ENCODE measurements around the gene PIEZO1. TPM values are rescaled to one million over a fixed set of nuclear protein-coding genes. Genes with fewer than 3 reads are reported as not detected.

The PIEZO1 gene
- total and polyA plus RNA-seq, 9 of the 15 experiments (the other 6 are each of a cell fraction or from before 2014, with no cell fraction given) = 3.6 to 432 (median 131) TPM

GRCh38 chr16:88809676-88810165 lies 24.7 kb upstream of the PIEZO1 start (continued):
- TF ChIP-seq MYNN (IDR thresholded peaks at IDR 0.05) = peak; percentile 28; the same call in 1 of the 2 replicates
- TF ChIP-seq MYNN (CRISPR knock-in tag; IDR thresholded peaks at IDR 0.05) = no peak
- no peak for TF ChIP-seq MAFK (IDR thresholded peaks at IDR 0.05; ENCODE audit: low read length)
- TF ChIP-seq DEAF1 (CRISPR knock-in tag; IDR thresholded peaks at IDR 0.05) = no peak
- TF ChIP-seq TARDBP (IDR thresholded peaks at IDR 0.05) = no peak
- TF ChIP-seq ZSCAN32 (CRISPR knock-in tag; IDR thresholded peaks at IDR 0.05) = no peak
- no peak for TF ChIP-seq ETV5 (CRISPR knock-in tag; IDR thresholded peaks at IDR 0.05; ENCODE audit: low read depth)
- TF ChIP-seq SMC3 (conservative IDR thresholded peaks at IDR 0.05; ENCODE audit: insufficient read depth, low read depth, low read length) = no peak
- peak; percentile 24; the same call in 1 of the 2 replicates for TF ChIP-seq NCOR1 (IDR thresholded peaks at IDR 0.05)
- TF ChIP-seq NUFIP1 (IDR thresholded peaks at IDR 0.05; ENCODE audit: partially characterized antibody) = no peak
- TF ChIP-seq SUPT5H (IDR thresholded peaks at IDR 0.05) = peak; percentile 81
- no peak for TF ChIP-seq ESRRA (IDR thresholded peaks at IDR 0.05; ENCODE audit: borderline replicate concordance, low read depth)
- no peak for TF ChIP-seq E2F8 (IDR thresholded peaks at IDR 0.05; ENCODE audit: low read depth, partially characterized antibody)
- TF ChIP-seq ATF2 (CRISPR knock-in tag; IDR thresholded peaks at IDR 0.05) = no peak
- TF ChIP-seq WHSC1 (IDR thresholded peaks at IDR 0.05; ENCODE audit: low read length) = no peak
- no peak for TF ChIP-seq ZBTB8A (IDR thresholded peaks at IDR 0.05; ENCODE audit: partially characterized antibody)
- no peak for TF ChIP-seq LCOR (CRISPR knock-in tag; IDR thresholded peaks at IDR 0.05)
- TF ChIP-seq SIN3A (IDR thresholded peaks at IDR 0.05; ENCODE audit: borderline replicate concordance in 2 of 2, control insufficient read depth in 1 of 2, low read depth in 2 of 2, low read length in 2 of 2) = 0 out of 4 replicates have a peak, but pooled peaks of 1 of the 2 experiments have one; percentile 17
- no peak for TF ChIP-seq ZNF274 (IDR thresholded peaks at IDR 0.05; ENCODE audit: borderline replicate concordance, low read depth, low read length)
- TF ChIP-seq DMBX1 (CRISPR knock-in tag; IDR thresholded peaks at IDR 0.05; ENCODE audit: borderline replicate concordance) = no peak
- TF ChIP-seq SRSF3 (IDR thresholded peaks at IDR 0.05; ENCODE audit: insufficient read depth, low read length) = no peak
